ENCODE results near the gene BLVRB.
"Not testable (repeated sequence)": the region's sequence is repeated elsewhere in the genome, so short reads cannot be mapped to it uniquely, and the experiment has no call there.

Gene BLVRB

GRCh38 chr19:40446263-40446784 is 19.2 kb downstream of the BLVRB start:
- DNase-seq, result no peak

- DNase-seq, result no peak
Measured at GRCh38 chr19:40445780-40446262, 19.7 kb downstream of the BLVRB start.

GRCh38 chr19:40444825-40445312 is 20.7 kb downstream of the BLVRB start:
- no peak for DNase-seq

GRCh38 chr19:40444000-40444824 is 21.3 kb downstream of the BLVRB start, which contains the start of gene SERTAD3:
Gene SERTAD3, minus strand, starts transcription at chr19:40444335. Its CDS starts 2,255 bp downstream, at chr19:40442080.
- peak; percentile 63 for DNase-seq

- DNase-seq, result peak; percentile 89
Measured at GRCh38 chr19:40443131-40443999, 22.2 kb downstream of the BLVRB start.

GRCh38 chr19:40442328-40443130 is 23.0 kb downstream of the BLVRB start:
- no peak for DNase-seq

GRCh38 chr19:40441719-40442253 is 23.8 kb downstream of the BLVRB start:
- no peak for DNase-seq

GRCh38 chr19:40438284-40438683 is 27.3 kb downstream of the BLVRB start:
- no peak for DNase-seq

- no peak for DNase-seq
Measured at GRCh38 chr19:40433391-40434216, 31.9 kb downstream of the BLVRB start.

- DNase-seq, result not testable (repeated sequence)
Measured at GRCh38 chr19:40432760-40433159, 32.8 kb downstream of the BLVRB start.

- no peak for DNase-seq
Measured at GRCh38 chr19:40431698-40432097, 33.8 kb downstream of the BLVRB start.

- DNase-seq, result not testable (repeated sequence)
Measured at GRCh38 chr19:40430242-40430641, 35.3 kb downstream of the BLVRB start.

GRCh38 chr19:40428197-40428596 is 37.3 kb downstream of the BLVRB start:
- DNase-seq, result not testable (repeated sequence)

GRCh38 chr19:40425450-40426287 is 39.9 kb downstream of the BLVRB start, which contains the start of gene SERTAD1:
Gene SERTAD1, minus strand, starts transcription at chr19:40425992. Its CDS starts 2,446 bp downstream, at chr19:40423546.
- peak; percentile 88 for DNase-seq

GRCh38 chr19:40424637-40425449 is 40.7 kb downstream of the BLVRB start:
- no peak for DNase-seq

GRCh38 chr19:40423938-40424337 is 41.6 kb downstream of the BLVRB start:
- DNase-seq, result no peak

GRCh38 chr19:40422748-40423566 is 42.6 kb downstream of the BLVRB start:
- DNase-seq, result no peak
